ENCODE data around the gene TMUB1.

DNA sequence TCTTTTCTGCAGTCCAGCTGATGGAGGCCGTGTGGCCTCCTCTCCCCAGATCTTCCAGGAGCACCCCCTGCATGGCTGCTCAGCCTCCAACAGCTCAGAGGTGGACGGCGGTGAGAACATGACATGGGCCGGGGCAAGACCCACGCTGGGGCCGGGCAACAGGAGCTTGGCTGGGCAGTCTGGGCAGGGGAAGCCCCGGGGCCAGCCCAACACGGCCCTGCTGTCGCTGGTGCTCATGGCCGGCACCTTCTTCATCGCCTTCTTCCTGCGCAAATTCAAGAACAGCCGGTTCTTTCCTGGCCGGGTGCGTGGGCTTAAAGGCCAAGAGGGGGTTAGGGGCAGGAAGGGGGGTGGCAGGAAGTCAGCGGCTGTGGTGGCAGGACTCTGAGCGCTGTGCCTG lies 9.3 kb downstream of the TMUB1 start:
- TF ChIP-seq GATA2 (IDR thresholded peaks at IDR 0.05; ENCODE audit: low read depth, low read length), result no peak
- TF ChIP-seq GATA3 (IDR thresholded peaks at IDR 0.05; ENCODE audit: low read depth, low read length), result no peak
